HEK293T (cell line): ENCODE measurements around the gene RANBP3.

Experiments used
- BHLHE40 ChIP-seq: fragments of 450-650 bp; IDR thresholded peaks from 2 replicates; pipeline ENCODE4 v1.6.1; 2016; ENCODE audit warnings: mild to moderate bottlenecking, moderate library complexity, borderline replicate concordance
- CTBP1 ChIP-seq: fragments of 450-650 bp; IDR thresholded peaks from 2 replicates; pipeline ENCODE4 v1.6.1; 2016; ENCODE audit warnings: borderline replicate concordance
- FOXK2 ChIP-seq: fragments of 450-650 bp; IDR thresholded peaks from 2 replicates; pipeline ENCODE4 v1.6.1; 2016; ENCODE audit warnings: mild to moderate bottlenecking
- NFRKB ChIP-seq: fragments of 450-650 bp; IDR thresholded peaks from 2 replicates; pipeline ENCODE4 v1.6.1; 2016; ENCODE audit warnings: mild to moderate bottlenecking, moderate library complexity
- SP1 ChIP-seq: fragments of 450-650 bp; IDR thresholded peaks from 2 replicates; pipeline ENCODE4 v1.6.1; 2017
- SUZ12 ChIP-seq: fragments of 450-650 bp; IDR thresholded peaks from 2 replicates; pipeline ENCODE4 v1.6.1; 2016; ENCODE audit warnings: mild to moderate bottlenecking
- TARDBP ChIP-seq: fragments of 450-650 bp; IDR thresholded peaks from 2 replicates; pipeline ENCODE4 v1.6.1; 2016

- TF ChIP-seq SUZ12 (no peak), NFRKB (no peak), CTBP1 (no peak), BHLHE40 (no peak), SP1 (no peak), FOXK2 (no peak), TARDBP (no peak)
These were observed 83.8 kb downstream of the RANBP3 start for GRCh38 chr19:5893907-5894703.
